ENCODE data around the gene ATE1.

ATE1 gene

DNA sequence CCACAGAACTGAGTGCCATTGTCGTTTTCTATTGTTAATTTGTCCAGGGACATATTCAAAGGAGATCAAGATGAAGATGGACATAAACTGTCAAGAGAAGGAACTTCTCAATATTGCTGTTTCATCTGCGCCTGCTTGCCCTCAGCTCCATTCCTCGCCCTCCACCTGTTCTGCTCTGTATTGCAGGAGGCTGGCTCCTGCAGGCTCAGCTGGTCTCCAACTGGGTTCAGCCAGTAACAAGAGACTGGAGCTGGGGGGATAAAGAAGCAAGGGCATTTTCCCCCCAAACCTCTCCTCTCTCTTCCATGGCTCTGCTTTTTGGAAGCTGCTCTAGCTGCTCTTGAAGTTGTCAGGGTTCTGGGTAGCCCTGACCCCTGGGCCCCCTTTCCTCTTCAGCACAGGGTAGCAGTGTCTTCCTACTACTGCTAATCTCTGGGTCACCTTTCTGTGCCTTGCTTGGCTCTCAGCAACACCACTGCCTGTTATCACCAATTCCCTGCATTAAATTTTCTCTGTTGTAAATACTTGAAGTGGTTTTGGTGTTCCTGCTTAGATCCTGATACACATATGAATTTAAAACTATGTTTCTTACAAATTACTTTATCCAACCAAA is 180.6 kb downstream of the ATE1 start:
- in situ Hi-C loops (cut with MboI; ENCODE audit: low sequenced_read_pairs), result no loop called here

DNA sequence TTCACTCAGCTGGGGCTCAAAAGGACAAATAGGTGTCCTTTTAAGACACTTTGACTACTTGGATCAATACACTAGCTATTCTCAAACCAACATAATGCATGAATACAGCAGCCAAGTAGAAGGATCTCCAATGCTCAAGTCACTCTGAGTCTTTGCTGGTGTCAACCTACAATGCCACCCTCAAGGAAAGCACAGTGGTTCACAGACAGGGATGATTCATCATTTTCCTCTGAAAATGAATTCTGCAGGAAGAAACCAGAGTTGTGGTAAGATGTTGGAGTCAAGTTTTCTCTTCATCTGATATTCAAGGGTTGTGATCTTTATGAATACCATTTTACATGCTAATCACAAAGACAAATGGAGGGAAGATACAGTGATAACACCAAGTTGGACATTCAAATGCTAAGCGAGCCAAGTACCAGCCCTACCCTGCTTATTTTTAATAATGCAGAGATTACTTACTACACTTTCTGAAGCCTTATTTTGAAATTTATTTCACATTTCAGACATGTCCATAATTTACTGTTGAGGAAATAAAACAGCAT is 186.5 kb downstream of the ATE1 start:
- in situ Hi-C loops (cut with MboI; ENCODE audit: low sequenced_read_pairs), result no loop called here

DNA sequence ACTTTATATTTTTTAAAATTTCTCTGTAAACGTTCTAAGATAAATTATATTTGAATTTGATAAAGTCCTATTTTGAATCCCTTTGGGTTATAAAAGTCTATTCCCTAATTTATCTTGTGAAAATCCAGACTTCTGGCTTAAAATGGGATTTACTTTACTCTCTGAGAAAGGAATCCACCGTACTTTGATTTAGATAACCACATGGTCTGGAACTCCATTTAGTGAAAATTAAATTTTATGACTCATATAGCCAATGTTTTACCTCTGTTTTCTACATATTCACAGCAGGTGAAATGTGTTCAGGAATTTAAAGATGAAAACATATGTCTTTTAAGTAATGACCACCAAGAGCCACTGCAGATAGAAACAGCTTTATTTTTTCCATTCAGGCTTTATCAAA is 187.8 kb downstream of the ATE1 start:
- in situ Hi-C loops (cut with MboI; ENCODE audit: low sequenced_read_pairs), result no loop called here

DNA sequence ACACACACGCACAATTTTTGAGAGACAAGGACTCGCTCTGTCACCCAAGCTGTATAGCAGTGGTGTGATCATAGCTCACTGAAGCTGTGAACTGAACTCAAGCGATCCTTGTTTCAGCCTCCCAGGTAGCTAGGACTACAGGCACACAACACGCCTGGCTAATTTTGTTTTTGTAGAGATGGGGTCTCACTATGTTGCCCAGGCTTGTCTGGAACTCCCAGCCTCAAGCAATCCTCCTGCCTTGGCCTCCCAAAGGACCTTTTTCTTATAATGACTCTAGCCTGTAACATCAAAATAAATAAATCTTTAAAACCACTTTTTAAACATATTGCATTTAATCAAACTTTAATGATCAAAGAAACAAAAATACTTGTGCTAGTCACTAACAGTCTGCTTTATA is 188.7 kb downstream of the ATE1 start:
- in situ Hi-C loops (cut with MboI; ENCODE audit: low sequenced_read_pairs), result no loop called here

DNA sequence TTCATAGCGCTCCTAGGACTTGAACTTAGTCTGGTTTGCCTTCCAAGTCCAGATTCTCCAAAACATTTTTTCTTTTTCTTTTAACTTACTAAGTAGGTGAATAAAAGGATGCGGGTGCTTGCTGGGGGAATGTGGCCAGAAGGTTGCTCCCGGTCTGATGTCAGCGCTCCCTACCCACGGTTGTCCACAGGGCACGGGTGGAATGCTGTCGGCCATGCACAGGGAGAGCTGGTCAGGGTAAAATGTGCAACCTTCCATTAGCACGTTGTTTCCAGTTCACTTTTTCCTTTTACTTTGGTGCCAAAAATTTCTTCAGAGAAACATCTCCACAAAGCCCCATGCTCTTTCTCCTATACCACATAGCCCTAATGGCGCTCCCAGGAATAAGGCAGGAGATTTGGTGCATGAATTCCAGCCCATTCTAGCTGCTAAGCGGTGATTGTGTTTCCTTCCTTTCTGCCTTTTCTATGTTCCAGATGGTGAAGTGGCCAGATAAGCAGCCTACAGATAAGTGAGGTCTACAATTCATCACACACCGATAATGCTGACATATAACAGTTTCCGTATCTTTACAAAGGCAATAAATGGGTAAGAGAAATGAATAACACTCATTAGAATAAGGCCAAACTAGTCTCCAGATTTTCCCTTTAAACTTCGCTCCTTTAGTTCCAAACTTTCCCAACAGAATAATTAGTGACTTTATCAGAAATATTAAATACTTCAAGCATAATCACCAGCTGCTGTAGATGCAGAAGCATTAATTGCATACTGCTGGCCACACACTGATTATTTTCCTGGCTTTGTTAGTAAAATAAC is 191.3 kb downstream of the ATE1 start:
- in situ Hi-C loops (cut with MboI; ENCODE audit: low sequenced_read_pairs), result no loop called here

DNA sequence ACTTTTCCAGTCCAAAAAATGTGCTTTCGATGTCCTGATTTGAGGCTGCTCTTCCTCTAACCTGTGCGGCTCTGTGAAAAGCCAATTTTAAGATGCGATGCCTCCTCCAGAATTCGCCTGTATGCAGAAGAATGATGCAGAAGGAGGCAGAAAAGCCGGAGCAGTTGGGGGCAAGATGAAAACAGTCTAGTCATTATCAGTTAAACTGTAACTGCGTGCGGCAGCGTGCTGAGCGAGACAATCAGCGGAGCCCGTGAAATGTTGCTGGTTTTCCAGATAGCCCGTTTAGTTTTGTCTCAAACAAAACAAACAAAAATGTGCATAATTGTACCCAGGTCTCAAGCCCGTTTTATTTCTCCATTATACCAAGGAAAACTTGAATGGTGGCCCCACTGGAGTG is 192.6 kb downstream of the ATE1 start:
- in situ Hi-C loops (cut with MboI; ENCODE audit: low sequenced_read_pairs), result no loop called here

DNA sequence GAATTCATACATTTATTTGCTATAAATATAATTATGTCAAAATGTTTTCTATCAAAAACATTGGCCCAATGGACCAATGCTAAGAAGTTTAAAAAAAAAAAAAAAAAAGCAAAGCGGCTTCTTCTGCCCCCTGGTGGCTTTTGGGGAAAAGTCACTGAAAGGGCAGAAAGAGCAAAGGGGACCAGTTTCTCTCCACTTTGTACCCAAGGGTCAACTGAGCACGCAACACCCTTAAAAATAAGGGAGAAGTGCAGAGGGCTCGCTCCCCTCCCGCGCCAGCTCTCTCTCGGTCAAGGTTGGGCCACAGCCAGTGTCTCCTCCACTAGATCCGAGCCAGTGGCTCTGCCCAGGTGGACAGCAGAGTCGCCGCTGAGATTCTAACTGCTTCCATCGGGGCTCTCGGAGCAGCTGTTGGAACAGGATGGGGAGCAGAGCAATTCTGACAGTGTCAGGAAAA is 193.2 kb downstream of the ATE1 start:
- in situ Hi-C loops (cut with MboI; ENCODE audit: low sequenced_read_pairs), result no loop called here

DNA sequence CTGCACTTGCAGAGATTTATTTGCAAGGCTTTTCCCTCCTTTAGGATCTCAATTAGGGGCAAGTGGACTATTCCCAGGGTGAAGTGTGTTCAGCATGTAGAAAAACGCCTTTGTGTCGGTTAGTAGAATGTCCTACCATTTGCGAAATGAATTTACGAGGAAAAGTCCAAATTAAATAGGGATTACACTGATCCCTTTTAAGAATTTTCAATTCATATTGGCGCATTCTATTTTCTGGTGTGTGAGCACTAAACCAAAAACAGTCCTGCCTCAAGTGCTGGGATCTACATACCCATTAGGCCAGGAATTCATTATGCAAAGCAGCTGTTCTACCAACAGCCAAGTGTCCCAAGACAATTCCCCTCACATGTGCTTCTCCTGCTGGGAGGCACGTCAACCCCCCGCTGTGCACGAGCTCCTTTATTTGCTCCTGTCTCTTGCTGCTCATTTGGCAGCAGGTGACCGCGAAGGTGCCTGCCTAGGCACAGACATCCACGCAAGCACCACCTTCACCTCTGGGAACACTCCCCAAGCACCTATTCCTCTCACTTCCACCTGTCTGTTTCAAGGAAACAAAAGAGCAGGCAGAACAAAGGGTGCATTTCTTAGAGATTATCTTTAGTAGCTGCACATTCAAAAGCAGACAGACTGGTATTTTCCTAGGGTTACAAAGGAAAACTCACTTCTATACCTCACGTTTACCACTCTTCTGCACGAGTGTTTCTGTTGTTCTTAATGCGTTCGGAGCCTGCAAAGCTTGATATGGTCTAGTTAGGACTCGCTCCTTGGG is 195.0 kb downstream of the ATE1 start:
- in situ Hi-C loops (cut with MboI; ENCODE audit: low sequenced_read_pairs), result no loop called here

DNA sequence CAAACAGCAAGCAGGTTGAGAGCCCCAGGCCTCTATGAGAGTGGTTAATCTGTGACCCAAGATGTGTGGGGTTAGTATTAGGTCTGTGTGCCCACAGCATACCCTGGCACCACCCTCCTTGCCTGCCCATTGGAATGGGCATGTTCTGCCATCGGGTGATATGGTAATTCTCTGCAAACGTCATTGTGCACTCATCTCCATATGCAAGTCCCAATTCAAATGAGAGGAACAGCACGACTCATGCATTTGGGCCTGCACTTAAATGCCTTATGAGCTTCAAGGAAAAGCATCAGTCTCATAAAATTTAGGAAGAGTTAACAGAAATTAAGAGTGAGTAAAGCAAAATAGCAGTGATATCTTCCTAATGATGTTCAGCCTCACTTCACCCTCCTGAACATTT is 195.7 kb downstream of the ATE1 start:
- in situ Hi-C loops (cut with MboI; ENCODE audit: low sequenced_read_pairs), result no loop called here

DNA sequence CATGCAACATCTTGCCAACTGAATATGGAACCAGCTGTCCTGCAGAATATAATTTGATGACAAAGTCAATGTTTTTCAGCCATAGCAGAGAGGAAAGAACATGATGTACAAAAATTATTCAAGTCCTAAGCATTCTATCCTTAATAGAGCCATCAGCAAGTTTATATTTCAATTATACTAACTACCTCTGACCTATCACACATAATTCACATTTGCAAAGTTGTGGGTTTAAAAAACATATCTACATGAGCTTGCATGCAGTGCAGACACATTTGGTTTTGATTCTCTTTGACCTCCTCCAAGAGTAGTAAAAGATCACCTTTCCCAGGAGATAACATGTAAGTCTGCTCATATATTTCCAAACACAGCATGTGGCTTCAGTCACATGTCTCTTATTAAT is 203.5 kb downstream of the ATE1 start:
- in situ Hi-C loops (cut with MboI; ENCODE audit: low sequenced_read_pairs), result no loop called here

DNA sequence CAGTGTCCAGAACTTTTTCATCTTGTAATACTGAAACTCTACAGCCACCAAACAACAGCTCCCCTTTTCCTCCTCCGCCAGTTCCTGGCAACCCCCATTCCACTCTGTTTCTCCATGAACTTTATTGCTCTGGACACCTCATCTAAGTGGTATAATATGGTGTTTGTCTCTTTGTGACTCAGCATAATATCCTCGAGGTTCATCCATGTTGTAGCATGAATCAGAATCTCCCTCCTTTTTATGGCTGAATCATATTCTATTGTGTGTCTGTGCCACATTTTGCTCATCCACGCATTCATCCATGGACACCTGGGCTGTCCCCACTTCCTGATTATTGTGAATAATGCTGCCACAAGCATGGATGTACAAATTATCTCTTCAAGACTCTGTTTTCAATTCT is 205.2 kb downstream of the ATE1 start:
- in situ Hi-C loops (cut with MboI; ENCODE audit: low sequenced_read_pairs), result no loop called here

DNA sequence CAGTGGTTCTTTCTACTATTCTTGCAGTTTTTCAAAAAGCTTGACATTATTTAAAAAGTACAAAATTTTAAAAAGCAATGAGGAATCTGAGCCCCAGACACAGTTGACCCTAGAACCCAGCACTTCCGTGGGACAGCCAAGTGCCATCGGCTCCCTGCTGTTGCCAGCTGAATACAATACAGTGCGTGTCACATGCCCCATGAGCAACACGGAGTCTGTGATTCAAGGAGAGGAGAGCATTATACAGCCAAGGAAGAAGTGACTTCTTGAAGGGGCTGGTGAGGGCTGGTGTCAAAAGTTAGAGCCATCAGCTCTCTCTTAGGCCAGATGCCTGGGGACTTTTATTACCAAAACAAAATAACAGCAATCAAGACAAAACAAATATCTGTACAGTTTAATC is 206.6 kb downstream of the ATE1 start:
- in situ Hi-C loops (cut with MboI; ENCODE audit: low sequenced_read_pairs), result no loop called here

DNA sequence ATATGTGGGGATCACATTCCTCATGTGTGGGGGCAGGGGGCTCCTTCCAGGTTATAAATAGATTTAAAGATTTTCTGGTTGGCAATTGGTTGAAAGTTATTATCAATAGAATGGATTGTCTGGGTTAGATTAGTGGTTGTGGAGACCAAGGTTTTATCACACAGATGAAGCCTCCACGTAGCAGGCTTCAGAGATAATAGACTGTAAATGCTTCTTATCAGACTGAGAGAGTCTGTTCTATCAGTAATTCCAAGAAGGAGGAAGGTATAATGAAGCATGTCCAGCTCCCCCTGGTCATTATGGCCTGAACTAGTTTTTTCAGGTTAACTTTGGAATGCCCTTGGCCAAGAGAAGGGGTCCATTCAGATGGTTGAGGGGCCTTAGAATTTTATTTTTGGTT is 211.9 kb downstream of the ATE1 start:
- in situ Hi-C loops (cut with MboI; ENCODE audit: low sequenced_read_pairs), result no loop called here

DNA sequence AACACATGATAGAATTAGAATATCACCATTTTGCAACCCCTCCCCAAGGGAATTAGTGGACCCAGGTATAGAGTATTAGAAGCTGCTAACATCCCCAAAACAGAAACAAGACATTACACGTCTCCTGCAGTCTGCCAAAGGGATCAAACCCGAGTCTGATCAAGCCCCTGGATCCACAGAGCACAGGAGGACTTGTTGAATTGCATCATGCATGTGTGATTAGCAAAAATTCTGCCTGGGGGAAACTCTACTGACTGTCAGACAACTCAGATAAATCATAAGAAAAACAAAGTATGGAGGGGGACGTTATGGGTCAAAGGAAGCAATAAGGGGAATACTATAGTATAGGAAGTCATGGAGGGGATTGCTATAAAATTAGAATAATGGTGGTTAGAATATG is 212.8 kb downstream of the ATE1 start:
- in situ Hi-C loops (cut with MboI; ENCODE audit: low sequenced_read_pairs), result no loop called here

DNA sequence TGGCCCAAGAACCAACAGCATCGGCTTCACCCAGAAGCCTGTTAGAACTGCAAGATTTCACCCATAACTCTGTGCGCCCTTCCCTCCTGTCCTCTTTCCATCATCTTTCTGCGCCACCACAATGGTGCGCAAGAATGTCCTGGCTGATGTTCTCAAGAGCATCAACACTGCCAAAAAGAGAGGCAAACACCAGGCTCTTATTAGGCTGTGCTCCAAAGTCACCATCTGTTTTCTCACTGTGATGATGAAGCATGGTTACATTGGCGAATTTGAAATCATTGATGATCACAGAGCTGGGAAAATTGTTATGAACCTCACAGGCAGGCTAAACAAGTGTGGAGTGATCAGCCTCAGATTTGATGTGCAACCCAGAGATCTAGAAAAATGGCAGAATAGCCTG is 214.3 kb downstream of the ATE1 start:
- in situ Hi-C loops (cut with MboI; ENCODE audit: low sequenced_read_pairs), result no loop called here

DNA sequence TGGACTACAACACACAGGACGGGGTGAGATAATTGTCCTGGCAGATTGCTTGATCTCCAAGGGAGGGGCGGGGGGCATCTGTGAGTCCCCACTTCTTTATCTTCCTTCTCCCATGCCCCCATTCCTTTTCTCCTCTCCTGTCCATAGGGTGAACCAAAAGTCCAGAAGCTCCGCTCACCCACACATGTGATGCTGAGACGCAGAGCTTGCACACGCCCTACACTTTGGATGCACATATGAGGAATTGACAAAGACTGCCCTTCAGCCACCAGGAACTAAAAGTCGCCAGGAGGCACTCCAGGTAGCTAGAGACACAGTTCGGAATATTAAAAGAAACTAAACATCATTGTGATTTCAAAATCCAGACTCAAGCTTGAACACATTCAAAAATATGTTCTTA is 216.9 kb downstream of the ATE1 start:
- in situ Hi-C loops (cut with MboI; ENCODE audit: low sequenced_read_pairs), result no loop called here

DNA sequence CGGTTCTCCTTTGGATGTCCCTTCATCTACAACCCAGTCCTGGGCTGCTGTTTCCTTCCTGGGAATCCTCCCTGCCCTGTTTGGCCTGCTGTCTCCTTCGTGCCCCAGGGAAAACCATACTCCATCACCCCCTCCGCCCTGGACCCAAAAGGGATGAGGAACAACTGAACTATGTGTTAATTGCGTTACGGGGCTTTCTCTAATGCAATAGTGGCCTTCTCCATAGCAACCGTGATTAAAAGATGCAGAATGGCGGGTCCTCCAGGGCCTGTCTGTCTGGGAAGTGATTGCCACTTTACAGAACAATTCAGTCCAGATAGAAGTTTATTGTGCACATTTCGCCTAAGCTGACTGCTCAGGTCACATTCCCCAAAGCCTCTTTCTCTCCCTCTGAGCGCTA is 217.6 kb downstream of the ATE1 start:
- in situ Hi-C loops (cut with MboI; ENCODE audit: low sequenced_read_pairs), result no loop called here

DNA sequence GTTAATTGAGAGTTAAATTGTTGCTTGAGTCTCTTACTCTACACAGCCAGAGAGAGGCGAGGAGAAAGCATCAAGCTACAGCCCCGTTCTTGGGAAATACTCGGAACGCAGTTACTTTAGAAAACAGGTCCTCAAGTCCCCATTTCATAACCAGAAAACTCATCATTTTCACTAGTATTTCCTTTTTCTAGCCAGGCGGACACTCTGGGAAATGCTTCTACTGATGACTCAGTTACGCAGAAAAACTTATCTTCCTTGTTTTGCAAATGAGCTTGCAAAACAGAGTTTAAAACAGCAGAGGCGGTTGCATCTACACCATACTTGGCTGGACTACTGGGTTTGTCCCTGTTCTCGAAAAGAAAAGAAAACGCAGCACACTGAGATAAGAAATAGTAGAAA is 218.2 kb downstream of the ATE1 start:
- in situ Hi-C loops (cut with MboI; ENCODE audit: low sequenced_read_pairs), result no loop called here

DNA sequence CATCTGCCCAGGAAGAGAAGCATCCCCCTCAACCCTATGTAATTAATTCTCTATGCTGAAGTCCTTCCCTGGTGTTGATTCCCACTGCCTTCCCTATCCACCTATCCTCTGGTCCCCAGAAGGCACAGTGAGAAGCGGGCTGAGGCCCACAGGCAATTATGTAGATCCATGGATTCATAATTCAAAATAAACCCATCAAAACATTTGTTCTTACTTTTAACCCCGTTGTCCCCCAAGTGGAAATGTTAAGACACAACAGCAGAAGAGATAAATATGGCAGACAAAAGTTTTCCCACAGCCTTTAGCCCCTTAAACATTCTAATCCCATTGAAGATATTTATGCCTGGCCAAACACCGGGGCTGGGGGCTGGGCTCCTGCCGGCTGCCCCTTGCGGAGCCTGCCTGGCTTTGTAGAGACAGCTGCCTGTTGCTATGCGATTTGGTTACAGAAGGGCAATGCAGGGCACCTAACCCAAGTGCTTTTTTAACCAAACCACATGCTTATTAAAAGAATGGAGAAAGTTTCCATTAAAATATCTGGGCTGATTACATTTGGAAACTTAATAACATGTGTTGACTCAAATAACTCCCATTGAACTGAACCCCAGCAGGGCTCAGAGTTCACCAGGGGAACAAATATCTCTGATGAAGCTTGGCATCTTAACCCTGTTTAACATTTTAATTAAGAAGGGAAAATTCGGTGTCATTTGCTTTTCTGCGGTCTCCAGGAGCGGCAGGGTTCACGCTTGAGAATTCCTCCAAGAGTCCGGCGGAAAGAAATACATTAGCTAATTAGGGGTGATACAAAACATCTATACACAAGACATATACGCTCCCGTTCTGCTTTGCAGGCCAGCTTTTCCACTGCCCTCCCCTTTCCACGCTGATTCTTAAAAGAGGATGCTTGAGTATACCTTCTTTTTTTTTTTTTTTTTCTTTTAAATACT is 218.8 kb downstream of the ATE1 start:
- in situ Hi-C loops (cut with MboI; ENCODE audit: low sequenced_read_pairs), result no loop called here
